SU-DHL-6 (cell line): ENCODE data around the gene ATP2B1.
"Not testable (repeated sequence)": the region's sequence is repeated elsewhere in the genome, so short reads cannot be mapped to it uniquely, and the experiment has no call there.

ENCODE experiments used
- H2AFZ ChIP-seq: fragments of 200-600 bp; sonication (generic); 2 replicates; pipeline ENCODE4 v1.6.1; 2014; ENCODE audit warnings: low read depth, mild to moderate bottlenecking, moderate library complexity, mixed read lengths, antibody characterized with exemption, low read length; ENCODE audit not compliant: severe bottlenecking
- H3F3A ChIP-seq: fragments of 200-600 bp; shearing (Covaris generic); 2 replicates; pipeline ENCODE4 v1.6.0; 2016; ENCODE audit warnings: antibody characterized with exemption, mild to moderate bottlenecking; ENCODE audit not compliant: insufficient read depth
- H3K27ac ChIP-seq: fragments of 200-600 bp; sonication (generic); 2 replicates; pipeline ENCODE4 v1.5.1; 2016; ENCODE audit warnings: low read depth, mild to moderate bottlenecking, low read length, moderate library complexity, mixed read lengths
- H3K27me3 ChIP-seq: fragments of 200-600 bp; sonication (generic), shearing (Covaris generic); 2 replicates; pipeline ENCODE4 v1.6.0; 2014; ENCODE audit warnings: mild to moderate bottlenecking, low read length
- H3K36me3 ChIP-seq: fragments of 200-600 bp; sonication (generic); 2 replicates; pipeline ENCODE4 v1.6.1; 2014; ENCODE audit warnings: mild to moderate bottlenecking, low read length, mixed read lengths
- H3K4me2 ChIP-seq: fragments of 300-600, 200-600 bp; shearing (Covaris generic), sonication (generic); 2 replicates; pipeline ENCODE4 v1.6.0; 2014; ENCODE audit warnings: low read length, low read depth, mild to moderate bottlenecking; ENCODE audit not compliant: poor library complexity, severe bottlenecking
- H3K4me3 ChIP-seq: fragments of 200-600 bp; sonication (generic); 2 replicates; pipeline ENCODE4 v1.5.1; 2014; ENCODE audit warnings: antibody characterized with exemption, low read length, mild to moderate bottlenecking, mixed read lengths; ENCODE audit not compliant: insufficient read depth, poor library complexity, severe bottlenecking
- H3K79me2 ChIP-seq: fragments of 200-600 bp; sonication (generic); 2 replicates; pipeline ENCODE4 v1.6.1; 2014; ENCODE audit warnings: mild to moderate bottlenecking, low read length, moderate library complexity; ENCODE audit not compliant: insufficient read depth
- H3K9ac ChIP-seq: fragments of 200-600 bp; sonication (generic); 2 replicates; pipeline ENCODE4 v1.7.0; 2014; ENCODE audit warnings: mild to moderate bottlenecking, low read length
- H3K9me2 ChIP-seq: fragments of 200-600 bp; sonication (generic); replicated peaks from 2 replicates; pipeline ENCODE4 v1.6.1; 2014; ENCODE audit warnings: low read length; ENCODE audit not compliant: insufficient read depth
- H3K9me3 ChIP-seq: fragments of 200-600 bp; sonication (generic); 2 replicates; pipeline ENCODE4 v1.6.1; 2014; ENCODE audit warnings: low read length, mixed read lengths; ENCODE audit not compliant: insufficient read depth
- H4K20me1 ChIP-seq: fragments of 200-600 bp; sonication (generic); 2 replicates; pipeline ENCODE4 v1.6.1; 2014; ENCODE audit warnings: low read depth, mild to moderate bottlenecking, antibody characterized with exemption, low read length, moderate library complexity, mixed read lengths
- EZH2phosphoT487 ChIP-seq: fragments of 200-600 bp; sonication (generic), shearing (Covaris generic); conservative IDR thresholded peaks from 2 replicates; pipeline ENCODE4 v1.6.1; 2018; ENCODE audit warnings: mild to moderate bottlenecking, antibody characterized with exemption, low read length, moderate library complexity, mixed read lengths
- TF ChIP-seq, protein P1 (sequence below): fragments of 200-600 bp; sonication (generic); IDR thresholded peaks from one replicate; pipeline ENCODE4 v1.5.1; 2017; ENCODE audit warnings: antibody characterized with exemption, mild to moderate bottlenecking, low read length, moderate library complexity; ENCODE audit not compliant: insufficient read depth, poor library complexity, severe bottlenecking

ATP2B1 gene

DNA sequence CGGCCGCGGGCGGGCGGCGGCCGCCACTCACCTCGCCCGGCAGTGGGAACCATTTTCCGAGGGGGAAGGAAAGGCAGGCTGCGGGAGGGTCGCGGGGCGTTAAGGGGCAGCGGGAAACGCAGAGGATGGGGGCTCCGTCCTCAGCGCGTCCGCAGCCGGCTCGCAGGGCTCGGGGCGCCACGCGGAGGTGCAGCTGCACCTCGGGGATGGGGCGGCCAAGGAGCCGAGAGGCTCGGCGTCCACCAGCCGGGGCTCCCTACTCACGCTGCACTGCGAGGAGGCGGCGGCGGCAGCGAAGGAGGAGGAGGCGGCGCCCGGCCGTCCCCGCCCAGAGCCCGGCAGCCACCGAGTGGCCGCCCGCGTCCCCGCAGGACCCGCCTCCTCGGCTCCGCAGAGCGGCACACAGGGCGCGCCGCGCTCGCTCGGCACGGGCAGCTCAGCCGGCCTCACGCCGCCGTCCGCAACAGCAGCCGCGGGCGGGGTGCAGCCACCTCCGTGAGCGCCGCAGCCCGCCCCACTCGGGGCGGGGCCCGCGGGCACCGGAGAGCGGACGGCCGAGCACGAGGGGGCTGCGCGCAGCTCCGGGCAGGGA lies at the start of gene ATP2B1:
Gene ATP2B1, minus strand, starts transcription at position 274 of the 592 bp plus-strand sequence. CDS start 52,952 bp downstream, outside the sequence.
- peaks cover 49% of the 10 kb centered on the region for H3K79me2 ChIP-seq
- H3K27ac ChIP-seq, result peak within 1 kb of the TSS; percentile 94
- H3K9ac ChIP-seq, result peak within 1 kb of the TSS; percentile 88
- H2AFZ ChIP-seq, result peak within 1 kb of the TSS; percentile 85
- no peaks in the 10 kb centered on the region for H3K9me3 ChIP-seq
- peak within 1 kb of the TSS; percentile 83 for H3K4me3 ChIP-seq
- H3F3A ChIP-seq, result 0 out of 2 replicates have a peak, but pooled peaks cover 4% of the 10 kb centered on the region
- H3K27me3 ChIP-seq, result no peaks in the 10 kb centered on the region
- no peaks in the 10 kb centered on the region for H3K9me2 ChIP-seq
- peaks cover 3% of the 10 kb centered on the region; the same call in 1 of the 2 replicates for H3K36me3 ChIP-seq
- peak within 1 kb of the TSS; percentile 73 for H3K4me2 ChIP-seq
- TF ChIP-seq, protein P1, sequence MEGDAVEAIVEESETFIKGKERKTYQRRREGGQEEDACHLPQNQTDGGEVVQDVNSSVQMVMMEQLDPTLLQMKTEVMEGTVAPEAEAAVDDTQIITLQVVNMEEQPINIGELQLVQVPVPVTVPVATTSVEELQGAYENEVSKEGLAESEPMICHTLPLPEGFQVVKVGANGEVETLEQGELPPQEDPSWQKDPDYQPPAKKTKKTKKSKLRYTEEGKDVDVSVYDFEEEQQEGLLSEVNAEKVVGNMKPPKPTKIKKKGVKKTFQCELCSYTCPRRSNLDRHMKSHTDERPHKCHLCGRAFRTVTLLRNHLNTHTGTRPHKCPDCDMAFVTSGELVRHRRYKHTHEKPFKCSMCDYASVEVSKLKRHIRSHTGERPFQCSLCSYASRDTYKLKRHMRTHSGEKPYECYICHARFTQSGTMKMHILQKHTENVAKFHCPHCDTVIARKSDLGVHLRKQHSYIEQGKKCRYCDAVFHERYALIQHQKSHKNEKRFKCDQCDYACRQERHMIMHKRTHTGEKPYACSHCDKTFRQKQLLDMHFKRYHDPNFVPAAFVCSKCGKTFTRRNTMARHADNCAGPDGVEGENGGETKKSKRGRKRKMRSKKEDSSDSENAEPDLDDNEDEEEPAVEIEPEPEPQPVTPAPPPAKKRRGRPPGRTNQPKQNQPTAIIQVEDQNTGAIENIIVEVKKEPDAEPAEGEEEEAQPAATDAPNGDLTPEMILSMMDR, result no peak
- TF ChIP-seq EZH2phosphoT487, result no peak
- peaks cover 31% of the 10 kb centered on the region for H4K20me1 ChIP-seq

DNA sequence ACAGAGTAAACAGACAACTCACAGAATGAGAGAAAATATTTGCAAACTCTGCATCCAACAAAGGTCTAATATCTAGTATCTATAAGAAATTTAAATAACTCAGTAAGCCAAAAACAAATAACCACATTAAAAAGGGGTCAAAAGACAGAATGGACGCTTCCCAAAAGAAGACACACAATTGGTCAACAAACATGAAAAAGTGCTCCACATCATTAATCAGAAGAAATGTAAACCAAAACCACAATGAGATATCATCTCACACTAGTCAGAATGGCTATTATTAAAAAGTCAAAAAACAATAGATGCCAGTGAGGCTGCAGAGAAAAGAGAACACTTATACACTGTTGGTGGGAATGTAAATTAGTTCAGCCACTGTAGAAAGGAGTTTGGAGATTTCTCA lies 49.3 kb upstream of the ATP2B1 start:
- not testable (repeated sequence) for H3K27ac ChIP-seq, H3K36me3 ChIP-seq, H3F3A ChIP-seq, H3K79me2 ChIP-seq, H3K9me3 ChIP-seq, H2AFZ ChIP-seq, H3K4me3 ChIP-seq, H3K9ac ChIP-seq, H3K9me2 ChIP-seq, H3K27me3 ChIP-seq, H4K20me1 ChIP-seq, H3K4me2 ChIP-seq

DNA sequence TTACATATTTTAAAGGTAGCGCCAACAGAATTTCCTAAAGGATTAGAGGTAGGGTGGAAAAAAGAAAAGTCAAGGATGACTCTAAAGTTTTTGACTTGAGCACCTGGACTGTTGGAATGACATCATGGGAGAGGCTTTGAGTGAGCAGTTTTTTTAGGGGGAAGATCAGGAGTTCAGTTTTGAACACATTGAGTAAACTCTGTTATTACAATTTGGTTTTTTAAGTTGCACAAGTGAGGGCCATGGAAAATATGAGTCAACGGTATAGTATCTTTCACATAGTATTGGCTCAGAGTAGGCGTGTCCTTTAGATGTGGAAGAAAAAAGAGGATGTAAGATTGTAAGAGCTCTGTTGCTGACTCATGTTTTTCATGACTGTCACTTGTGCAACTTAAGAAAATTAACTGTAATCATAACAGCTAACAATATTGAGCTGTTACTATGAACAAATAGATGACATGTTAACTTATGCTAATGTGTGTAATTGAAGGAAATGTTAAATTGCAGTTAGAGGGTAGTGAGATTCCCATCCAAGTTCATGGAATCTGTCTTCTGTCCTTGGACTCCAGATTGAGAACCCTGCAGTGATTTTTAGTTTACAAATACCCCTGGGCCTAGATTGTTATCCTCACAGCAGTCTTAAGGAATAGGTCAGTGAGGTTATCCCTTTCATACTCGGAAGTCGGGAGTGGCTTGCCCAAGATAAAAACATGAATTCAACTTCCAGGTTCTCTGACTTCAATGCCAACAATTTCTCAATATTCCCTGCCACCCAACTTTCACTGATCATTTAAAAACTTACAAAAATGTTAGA lies 48.2 kb upstream of the ATP2B1 start:
- Histone ChIP-seq H4K20me1 (no peaks in the 10 kb centered on the region), H2AFZ (no peak overlapping the region), H3K4me2 (no peak overlapping the region), H3K79me2 (no peaks in the 10 kb centered on the region), H3K27me3 (no peaks in the 10 kb centered on the region), H3K4me3 (no peak overlapping the region), H3K9ac (no peak overlapping the region), H3K9me2 (no peaks in the 10 kb centered on the region), H3F3A (no peaks in the 10 kb centered on the region; the same call in 1 of the 2 replicates), H3K36me3 (no peaks in the 10 kb centered on the region), H3K9me3 (no peaks in the 10 kb centered on the region), H3K27ac (no peak overlapping the region)
- TF ChIP-seq, protein P1, result no peak
- TF ChIP-seq EZH2phosphoT487, result no peak

DNA sequence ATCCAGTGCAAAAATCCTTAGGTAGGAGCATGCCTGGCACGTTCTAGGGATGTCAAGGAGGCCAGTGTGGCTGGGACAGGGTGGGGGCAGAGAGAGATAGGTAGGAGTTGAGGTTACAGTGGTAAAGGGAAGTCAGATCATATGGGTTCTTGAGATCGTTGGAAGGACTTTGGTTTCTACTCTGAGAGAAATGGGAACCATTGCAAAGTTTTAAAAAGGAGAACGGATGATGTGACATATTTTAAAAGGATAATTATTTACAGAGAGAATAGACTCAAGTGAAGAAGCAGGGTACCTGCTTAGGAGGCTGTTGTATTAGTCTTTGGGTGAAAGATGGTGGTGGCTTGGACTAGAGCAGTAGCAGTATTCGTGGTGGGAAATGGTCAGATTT lies 47.6 kb upstream of the ATP2B1 start:
- Histone ChIP-seq H3K27ac (no peak overlapping the region), H3K4me2 (no peak overlapping the region), H2AFZ (no peak overlapping the region)

More for the DNA sequence above, 47.6 kb upstream of the ATP2B1 start:
- Histone ChIP-seq H3K79me2 (no peaks in the 10 kb centered on the region), H3F3A (no peaks in the 10 kb centered on the region; the same call in 1 of the 2 replicates), H3K9ac (no peak overlapping the region), H3K9me2 (no peaks in the 10 kb centered on the region), H3K27me3 (no peaks in the 10 kb centered on the region), H3K36me3 (no peaks in the 10 kb centered on the region), H3K9me3 (no peaks in the 10 kb centered on the region), H3K4me3 (no peak overlapping the region), H4K20me1 (no peaks in the 10 kb centered on the region)
- TF ChIP-seq EZH2phosphoT487, result no peak
- TF ChIP-seq, protein P1, result no peak
